Suppressor macrophage (primary cell): ENCODE results near the gene CTSC.
"Not testable (repeated sequence)": the region's sequence is repeated elsewhere in the genome, so short reads cannot be mapped to it uniquely, and the experiment has no call there.

Experiments used
- DNase-seq, 4 experiments: peaks; one replicate each; pipeline ENCODE4 v3.0.0-alpha.2; 2020 to 2022

Gene CTSC

DNA sequence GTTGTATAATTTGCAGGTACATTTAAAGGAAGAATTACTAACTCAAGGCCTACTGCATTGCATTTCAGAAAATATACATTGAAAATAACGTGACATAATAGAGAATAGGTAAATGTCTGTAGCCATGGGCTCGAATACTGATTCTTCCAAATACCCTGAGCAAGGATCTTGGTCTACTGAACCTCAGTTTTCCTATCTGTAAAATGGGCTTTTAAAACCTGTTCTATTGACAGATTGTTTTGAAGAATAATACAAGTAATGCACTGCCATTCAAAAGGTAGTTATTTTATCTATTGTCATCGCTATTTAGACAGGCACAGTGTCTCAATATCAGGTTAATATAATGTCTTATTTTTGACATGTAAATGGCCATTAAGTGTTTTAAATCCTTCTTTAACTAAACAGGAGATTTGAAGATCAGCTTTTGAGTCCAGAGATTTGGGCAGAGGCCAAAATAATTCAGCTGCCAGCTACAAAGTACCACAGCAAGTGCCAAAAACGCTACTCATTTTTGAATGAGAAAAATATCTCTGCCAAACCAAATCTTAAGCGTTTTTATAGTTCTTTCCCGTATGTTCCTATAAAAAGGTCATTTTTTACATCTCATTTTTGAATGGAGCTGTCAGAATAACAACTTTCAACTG lies 56.7 kb downstream of the CTSC start:
- DNase-seq = no peak

DNA sequence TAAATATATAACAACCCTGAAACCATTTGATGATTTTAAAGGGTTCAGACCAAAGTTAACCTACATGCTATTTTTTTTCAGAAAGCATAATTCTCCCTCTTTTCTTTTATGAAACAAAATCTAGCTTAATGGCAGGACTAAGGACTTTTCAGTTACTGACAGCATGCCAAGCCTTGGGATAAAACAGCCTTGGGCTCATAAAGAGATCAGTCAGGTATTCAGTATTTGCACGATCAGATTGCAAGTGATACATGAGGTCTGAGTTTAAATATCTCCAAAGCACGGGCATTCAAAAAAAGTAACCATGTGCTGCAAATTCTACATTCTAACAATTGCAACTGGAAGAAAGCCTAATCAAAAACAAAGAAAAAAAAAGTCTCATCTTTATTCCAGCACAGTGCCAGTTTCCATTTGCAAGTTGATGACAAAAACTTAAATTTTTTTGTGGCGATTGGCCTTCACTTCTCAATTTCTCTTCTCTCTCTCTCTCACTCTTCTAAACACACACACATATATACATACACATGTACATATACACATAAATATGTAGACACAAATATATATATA lies 60.1 kb downstream of the CTSC start:
- no peak for DNase-seq

DNA sequence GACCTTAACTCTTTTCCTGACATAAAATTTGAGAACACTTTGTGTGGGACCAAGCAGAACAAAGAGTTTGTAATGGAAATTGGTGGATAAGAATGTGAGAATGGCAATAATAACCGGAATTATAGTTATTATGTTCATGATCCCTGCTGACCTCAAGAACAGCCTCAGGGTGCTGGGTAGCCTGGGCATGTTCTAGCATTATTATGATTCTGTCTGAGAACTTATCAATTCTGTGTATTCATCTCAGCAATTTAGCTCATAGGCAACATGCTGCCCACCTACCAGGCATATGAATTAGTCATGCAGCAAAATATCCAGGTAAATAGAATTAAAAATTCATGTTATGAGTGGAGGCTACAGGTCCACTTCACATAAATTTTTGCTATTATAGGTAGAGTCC lies 61.9 kb downstream of the CTSC start:
- DNase-seq = no peak

DNA sequence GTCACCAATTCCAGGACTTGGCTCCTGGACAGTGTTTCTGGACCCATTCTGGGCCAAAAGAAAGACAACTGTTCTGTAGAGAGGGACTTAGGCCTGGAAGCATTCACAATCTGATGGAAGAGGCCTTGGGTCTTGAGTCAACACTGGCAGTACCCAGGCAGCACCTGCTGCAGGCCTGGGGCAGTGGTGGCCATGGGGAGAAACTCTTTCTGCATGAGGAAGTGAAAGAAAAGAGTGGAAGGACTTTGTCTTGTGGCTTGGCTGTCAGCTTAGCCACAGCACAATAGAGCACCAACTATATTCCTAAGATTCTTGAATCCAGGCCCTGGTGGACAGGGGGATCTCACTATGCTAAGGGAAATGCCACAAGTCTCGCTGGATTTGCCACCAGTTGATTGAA lies 70.6 kb downstream of the CTSC start:
- peak; percentile 26 to 60 (median 39) for DNase-seq

DNA sequence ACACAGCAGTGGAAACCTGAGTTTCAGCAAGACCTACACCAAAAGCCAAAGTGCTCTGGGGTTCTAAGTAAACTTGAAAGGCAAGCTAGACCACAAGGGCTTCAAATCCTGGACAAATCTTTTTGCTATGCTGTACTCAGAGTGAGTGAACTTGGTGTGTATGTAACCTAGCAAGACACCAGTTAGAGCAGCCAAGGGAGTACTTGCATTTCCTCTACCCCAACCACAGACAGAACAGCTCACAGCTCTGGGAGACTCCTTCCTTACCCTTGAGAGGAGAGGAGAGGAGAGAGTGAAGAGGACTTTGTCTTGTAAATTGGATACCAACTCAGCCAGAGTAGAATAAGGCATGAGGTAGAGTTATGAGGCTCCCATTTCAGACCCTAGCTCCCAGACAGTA lies 71.4 kb downstream of the CTSC start:
- peak in 1 of 4 experiments; percentile 6 for DNase-seq

DNA sequence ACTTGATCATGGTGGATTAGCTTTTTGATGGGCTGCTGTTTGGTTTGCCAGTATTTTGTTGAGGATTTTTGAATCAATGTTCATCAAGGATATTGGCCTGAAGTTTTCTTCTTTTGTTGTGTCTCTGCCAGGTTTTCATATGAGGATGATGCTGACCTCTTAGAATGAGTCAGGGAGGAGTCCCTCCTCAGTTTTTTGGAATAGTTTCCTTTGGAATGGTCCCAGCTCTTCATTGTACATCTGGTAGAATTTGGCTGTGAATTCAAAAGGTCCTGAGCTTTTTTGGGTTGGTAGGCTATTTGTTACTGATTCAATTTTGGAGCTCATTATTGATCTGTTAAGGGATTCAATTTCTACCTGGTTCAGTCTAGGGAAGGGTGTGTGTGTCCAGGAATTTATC lies 78.1 kb downstream of the CTSC start:
- DNase-seq = no peak

DNA sequence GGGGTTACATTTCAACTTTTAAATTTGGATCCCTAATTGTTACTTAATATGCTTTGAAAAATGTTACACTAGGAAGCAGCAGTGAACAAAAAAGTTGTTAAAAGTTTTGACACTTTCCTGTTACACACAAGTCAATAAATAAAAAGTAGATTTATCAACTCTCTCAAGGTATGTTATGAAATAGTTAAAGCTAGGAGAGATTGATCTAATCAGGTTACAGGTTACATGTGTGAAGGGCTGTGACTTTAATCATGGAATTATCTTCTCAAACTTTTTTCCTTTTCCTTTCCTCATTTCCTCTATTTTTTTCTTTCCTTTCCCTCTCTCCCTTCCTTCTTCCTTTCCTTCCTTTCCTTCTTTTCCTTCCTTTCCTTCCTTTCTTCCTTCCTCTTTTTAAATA lies 85.3 kb downstream of the CTSC start:
- DNase-seq = no peak

DNA sequence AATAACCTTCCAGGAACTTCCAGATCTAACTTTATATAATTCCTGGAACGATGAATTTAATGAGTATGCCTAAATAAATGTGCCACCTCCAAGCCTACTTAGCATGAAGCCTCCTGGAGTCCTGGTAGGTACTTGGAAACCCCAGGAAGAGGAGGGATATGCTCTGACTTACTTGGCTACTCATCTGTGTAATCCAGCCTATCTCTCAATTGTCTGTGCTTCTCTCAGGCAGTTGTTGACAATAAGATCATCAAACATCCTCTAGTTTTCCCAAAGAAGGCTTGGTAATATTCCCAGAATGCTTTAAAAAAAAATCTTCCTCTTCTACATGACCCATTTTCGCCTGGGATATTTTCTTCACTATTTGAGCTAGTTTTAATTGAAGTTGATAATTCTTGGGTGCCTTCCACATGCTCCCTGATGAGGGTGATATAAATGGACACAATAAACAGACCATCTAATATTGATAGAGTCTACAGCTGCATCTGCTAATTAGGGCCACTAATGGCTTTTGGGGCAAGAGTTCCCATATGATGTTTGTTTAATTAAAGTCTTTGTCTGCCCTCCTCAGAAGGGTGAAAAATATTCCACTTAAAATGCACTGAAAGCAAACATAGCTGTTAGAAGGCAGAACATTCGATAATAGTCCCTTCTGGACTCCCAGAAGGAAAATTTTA lies 86.8 kb downstream of the CTSC start:
- DNase-seq = no peak

DNA sequence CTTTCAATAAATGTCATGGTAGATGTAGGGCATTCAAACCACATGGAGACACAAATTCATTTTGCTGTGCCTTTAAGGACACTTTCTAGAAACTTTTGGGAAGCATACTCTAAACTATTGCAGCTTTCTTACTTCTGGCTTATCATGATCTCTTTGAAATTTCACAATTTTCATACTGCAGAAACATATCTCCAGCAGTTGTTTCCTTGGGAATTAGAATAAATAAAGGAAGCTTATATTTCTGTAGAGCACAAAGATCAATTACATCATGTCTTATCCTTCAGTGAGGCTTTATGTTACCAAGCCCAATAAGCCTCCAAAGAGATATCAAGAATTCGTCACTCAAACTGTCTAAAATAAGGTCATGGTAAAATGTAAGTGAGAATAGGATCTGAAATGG lies 87.8 kb downstream of the CTSC start:
- no peak for DNase-seq

DNA sequence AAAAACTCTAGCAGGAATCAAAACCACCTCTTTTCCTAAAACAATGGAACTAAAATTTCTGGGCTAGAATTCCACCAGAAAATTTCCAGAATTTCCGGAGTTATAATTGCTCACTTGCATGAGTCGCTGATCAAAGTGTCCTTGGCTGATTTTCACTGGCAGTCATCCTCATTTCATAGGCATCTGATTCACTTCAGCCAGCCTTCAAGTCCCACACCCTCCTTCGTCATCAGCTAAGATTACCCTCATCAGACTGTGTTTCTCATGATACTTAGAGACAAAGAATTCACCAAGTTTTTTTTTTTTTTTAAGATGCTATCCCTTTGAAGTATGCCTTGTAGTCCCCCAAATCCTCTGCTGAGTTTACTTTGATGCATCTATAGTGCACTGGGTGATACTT lies 90.8 kb downstream of the CTSC start:
- no peak for DNase-seq

DNA sequence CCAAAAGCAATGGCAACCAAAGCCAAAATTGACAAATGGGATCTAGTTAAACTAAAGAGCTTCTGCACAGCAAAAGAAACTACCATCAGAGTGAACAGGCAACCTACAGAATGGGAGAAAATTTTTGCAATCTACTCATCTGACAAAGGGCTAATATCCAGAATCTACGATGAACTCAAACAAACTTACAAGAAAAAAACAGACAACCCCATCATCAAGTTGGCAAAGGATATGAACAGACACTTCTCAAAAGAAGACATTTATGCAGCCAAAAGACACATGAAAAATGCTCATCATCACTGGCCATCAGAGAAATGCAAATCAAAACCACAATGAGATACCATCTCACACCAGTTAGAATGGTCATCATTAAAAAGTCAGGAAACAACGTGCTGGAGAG lies 92.0 kb downstream of the CTSC start:
- DNase-seq = not testable (repeated sequence)
